ENCODE results near the gene AMDHD2.

Gene AMDHD2

DNA sequence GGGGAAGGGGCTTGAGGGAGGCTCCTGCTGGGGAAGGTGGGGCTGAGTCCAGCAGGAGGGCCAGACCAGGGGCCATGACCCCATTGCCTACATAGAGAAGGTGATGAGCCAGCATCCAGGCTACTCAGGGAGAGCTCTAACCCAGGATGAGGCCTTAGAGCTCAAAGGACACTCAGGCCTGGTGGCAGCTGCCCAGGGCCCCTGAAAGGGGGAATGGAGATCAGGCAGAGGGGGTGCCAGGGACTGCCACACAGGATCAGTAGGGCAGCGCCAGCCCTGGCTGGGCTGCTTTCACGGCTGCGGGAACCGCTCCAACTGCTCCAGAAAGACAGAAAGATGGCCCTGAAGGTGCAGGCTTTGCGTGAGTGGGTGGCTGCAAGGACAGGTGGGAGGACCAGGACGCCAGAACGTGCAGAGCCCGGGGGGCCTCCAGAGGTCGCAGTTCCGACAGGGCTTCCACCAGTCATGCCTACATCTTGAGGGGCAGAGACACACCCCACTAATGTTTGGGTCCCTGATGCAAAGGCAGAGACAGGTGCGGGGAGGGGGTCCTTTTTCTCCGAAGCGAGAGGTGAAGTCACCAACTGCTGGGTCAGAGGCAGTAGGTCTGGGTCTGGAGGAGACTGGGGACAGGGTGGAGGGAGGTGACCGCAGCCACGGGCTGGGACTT lies 7.3 kb upstream of the AMDHD2 start:
- POLR2A ChIA-PET = no interaction called here
- DNase-seq (ENCODE audit: extremely low spot score) = peak; percentile 53
- TF ChIP-seq, protein P1, sequence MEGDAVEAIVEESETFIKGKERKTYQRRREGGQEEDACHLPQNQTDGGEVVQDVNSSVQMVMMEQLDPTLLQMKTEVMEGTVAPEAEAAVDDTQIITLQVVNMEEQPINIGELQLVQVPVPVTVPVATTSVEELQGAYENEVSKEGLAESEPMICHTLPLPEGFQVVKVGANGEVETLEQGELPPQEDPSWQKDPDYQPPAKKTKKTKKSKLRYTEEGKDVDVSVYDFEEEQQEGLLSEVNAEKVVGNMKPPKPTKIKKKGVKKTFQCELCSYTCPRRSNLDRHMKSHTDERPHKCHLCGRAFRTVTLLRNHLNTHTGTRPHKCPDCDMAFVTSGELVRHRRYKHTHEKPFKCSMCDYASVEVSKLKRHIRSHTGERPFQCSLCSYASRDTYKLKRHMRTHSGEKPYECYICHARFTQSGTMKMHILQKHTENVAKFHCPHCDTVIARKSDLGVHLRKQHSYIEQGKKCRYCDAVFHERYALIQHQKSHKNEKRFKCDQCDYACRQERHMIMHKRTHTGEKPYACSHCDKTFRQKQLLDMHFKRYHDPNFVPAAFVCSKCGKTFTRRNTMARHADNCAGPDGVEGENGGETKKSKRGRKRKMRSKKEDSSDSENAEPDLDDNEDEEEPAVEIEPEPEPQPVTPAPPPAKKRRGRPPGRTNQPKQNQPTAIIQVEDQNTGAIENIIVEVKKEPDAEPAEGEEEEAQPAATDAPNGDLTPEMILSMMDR (IDR thresholded peaks at IDR 0.05; ENCODE audit: control extremely low read depth, extremely low read depth, low read depth, missing control alignments) = peak; percentile 31
- CTCF ChIA-PET = interaction anchor here (1.0 to 4.2 kb wide), 3 partner anchors 12 to 318 kb away, joined by 3 to 24 read pairs (median 6); partner anchors contain the start of gene NTN3

DNA sequence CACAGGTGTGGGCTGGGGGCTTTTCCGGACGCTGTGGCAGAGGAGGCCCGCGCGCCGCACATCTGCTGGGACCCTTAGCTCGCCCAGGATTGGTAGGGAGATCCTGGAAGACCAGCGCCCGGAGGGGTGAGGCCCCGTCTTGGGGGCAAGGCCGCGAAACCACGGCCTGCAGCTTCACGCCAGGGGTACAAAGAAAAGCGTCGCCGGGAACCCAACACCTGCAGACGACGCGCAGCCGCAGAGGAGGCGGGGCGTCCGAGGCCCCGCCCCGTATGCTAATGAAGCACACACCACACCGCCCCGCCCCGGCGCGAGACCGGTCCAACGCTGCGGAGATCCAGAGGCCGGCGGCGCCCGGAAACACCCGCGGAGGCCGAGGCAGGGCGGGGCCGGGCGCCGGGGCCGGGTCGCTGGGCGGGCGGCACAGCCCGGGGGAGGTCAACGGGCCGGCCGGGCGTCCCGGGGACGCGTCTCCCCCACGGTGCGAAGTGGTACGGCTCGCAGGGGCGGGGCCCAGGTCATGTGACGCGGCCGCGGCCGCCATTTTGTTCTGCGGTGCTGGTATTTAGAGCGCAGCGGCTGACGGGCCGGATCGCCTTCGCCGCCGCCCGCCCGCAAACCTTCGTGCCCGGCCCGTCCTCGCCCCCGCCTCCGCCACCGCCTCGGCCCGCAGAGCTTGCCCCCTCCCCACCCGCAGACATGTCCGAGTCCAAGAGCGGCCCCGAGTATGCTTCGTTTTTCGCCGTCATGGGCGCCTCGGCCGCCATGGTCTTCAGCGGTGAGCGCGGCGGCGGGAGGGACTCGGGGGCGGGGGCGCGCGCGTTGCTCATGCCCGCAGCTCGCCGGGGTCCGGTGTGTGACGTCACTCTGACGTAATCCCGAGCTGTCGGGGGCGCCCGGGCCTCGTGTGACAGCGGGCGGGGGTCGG lies 6.5 kb upstream of the AMDHD2 start, which contains the start of gene ATP6V0C:
TSS of gene ATP6V0C (plus strand) at position 548 of the 928 bp plus-strand sequence. CDS start at position 700, 152 bp downstream.
- CTCF ChIA-PET = interaction anchor here (1.0 kb wide), 1 partner anchor 43 kb away, joined by 3 read pairs; the partner anchor contains the start of gene NTN3
- POLR2A ChIA-PET = interaction anchor here (0.5 to 0.6 kb wide), 2 partner anchors 31 to 239 kb away, joined by 3 to 6 read pairs; partner anchors contain the start of gene SRRM2
- DNase-seq (ENCODE audit: extremely low spot score) = peak; percentile 97
- TF ChIP-seq, protein P1 (IDR thresholded peaks at IDR 0.05; ENCODE audit: control extremely low read depth, extremely low read depth, low read depth, missing control alignments) = no peak

DNA sequence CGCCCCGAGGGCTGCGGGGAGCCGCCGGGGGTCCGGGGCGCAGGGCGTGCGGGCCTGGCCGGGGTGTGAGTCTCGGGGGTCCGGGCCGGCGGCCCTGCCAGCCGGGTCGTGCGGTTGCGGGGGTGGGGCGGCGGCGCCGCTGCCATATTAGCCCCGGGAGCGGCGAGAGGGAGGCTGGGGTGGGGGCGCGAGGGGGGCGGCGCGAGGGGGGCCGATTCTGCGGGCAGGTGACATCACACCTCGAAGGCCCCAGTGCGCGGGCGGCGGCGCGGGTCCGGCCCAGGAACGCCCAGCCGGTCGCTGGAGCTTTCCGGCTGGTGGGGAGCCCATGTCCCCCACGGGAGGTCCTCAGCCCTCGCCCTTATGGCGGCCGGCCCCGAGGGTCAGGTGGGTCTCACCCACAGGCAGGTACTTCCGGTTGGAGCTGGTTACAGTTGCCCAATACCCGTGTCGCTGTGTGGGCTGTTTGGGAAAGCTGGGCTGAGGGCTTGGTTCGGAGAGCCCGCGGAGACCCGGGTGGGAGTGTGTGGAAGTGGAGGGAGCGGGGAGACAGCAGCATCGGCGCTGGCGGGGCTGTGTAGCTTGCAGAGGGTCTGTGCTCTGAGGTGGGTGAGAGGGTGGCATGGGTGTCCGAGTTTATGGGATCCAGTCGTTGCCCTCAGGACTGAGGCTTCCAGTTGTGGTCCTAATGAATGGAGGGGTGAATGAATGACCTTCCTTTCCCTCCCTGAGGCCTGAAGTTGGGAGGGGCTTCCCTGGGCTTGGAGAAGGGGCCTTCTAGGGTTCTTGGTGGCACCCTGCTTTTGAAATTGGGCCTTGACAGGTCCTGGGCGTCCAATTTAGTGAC lies 5.6 kb upstream of the AMDHD2 start:
- CTCF ChIA-PET = interaction anchor here (1.1 kb wide), 1 partner anchor 13 kb away, joined by 3 read pairs; no protein-coding TSS in a partner anchor
- POLR2A ChIA-PET = interaction anchor here (0.5 to 0.6 kb wide), 3 partner anchors 31 to 238 kb away, joined by 3 to 6 read pairs (median 6); partner anchors contain the start of gene SRRM2
- TF ChIP-seq, protein P1 (IDR thresholded peaks at IDR 0.05; ENCODE audit: control extremely low read depth, extremely low read depth, low read depth, missing control alignments) = no peak
- no peak for DNase-seq (ENCODE audit: extremely low spot score)

DNA sequence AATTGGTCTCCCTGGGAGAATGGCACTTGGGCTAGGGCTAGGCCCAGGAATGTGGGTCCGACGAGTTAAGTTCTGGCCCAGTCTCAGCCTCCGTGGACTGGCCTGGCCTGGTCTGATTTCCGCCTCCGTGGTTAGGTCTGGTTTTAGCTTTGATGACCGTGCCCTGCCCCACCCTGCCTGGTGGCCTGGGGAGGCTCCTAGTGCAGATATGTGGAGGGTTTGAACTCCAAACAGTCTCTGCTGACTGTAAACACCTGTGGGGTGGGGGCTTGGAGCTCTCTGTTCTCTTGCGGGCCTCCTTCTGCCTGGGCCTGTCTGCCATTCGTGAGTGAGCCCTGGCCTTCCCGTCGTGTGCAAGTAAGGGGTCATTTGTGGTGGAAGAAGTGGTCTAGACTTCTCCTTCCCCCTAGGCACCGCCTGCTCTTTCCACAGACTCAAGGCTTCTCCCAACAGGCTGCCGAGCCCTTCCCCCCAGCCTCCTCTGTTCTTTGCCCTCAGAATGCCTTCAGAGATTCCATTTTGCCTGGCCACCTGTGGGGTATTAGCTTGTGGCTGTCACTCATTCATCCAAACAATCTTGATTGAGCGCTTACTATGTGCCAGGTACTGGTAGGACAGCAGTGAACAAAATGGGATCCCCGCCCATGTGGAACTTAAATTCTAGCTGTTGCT lies 4.9 kb upstream of the AMDHD2 start:
- POLR2A ChIA-PET = interaction anchor here (0.6 to 1.2 kb wide), 5 partner anchors 9 to 252 kb away, joined by 3 to 8 read pairs (median 6); partner anchors contain the start of gene CEMP1
- TF ChIP-seq, protein P1 (IDR thresholded peaks at IDR 0.05; ENCODE audit: control extremely low read depth, extremely low read depth, low read depth, missing control alignments) = no peak
- CTCF ChIA-PET = interaction anchor here (1.1 kb wide), 1 partner anchor 14 kb away, joined by 3 read pairs; no protein-coding TSS in a partner anchor
- DNase-seq (ENCODE audit: extremely low spot score) = no peak

DNA sequence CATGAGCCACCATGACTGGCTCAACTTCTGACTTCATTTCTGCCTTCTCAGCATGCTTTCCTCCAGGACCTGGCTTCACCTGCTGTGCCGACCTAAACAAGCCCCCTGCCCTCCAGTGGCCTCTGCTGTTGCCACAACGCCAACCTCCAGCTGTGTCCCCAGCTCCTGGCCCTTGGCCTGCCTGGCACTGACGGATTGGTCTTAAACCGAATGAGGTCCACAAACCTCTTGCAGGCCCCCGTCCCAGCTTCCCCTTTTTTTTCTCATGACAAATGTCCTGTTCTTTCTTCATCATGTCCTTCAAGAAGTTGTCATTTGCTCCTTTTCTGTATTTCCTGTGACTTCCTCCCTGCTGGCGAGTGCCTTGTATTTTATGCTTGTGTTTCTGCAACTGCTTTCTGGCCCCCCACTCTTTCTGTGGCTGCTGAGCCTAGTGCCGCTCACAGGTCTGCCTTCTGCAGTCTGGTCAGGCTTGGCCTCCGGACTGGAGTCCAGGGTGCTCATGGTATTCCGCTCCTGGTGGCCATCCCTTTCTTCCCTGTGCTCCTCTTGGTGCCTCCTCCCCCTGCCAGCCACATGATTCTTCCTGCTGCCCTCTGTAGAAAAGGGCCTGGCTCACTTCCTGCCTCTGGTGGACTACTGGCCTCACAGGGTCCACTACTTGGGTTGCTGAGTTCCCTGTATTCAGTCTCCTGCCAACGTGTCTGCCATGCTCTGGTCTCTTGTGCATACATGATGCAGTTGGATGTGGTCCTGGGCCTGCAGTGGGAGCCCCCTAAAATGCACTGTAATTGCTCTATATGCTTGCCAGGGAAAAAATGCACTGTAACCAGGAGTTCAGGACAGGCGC lies 3.6 kb upstream of the AMDHD2 start:
- ChIA-PET POLR2A (interaction anchor here (1.0 to 1.2 kb wide), 2 partner anchors 15 to 16 kb away, joined by 6 to 8 read pairs; partner anchors contain the start of gene CEMP1), CTCF (no interaction called here)
- TF ChIP-seq, protein P1 (IDR thresholded peaks at IDR 0.05; ENCODE audit: control extremely low read depth, extremely low read depth, low read depth, missing control alignments) = no peak
- no peak for DNase-seq (ENCODE audit: extremely low spot score)

All from GM10248 (cell line).